CD14-positive monocyte (primary cell): ENCODE results near the gene FKBP11. TPM values are rescaled to one million over a fixed set of nuclear protein-coding genes. Genes with fewer than 3 reads are reported as not detected.

Source experiments
- DNase-seq, 3 donors: peaks; one replicate each; pipeline ENCODE4 v3.0.0-alpha.2; 2011 to 2022
- H2AFZ ChIP-seq: 2 replicates; pipeline ENCODE4 v1.6.0; 2012; ENCODE audit warnings: mild to moderate bottlenecking, low read depth, low read length, inconsistent platforms; ENCODE audit not compliant: insufficient read depth, poor library complexity, severe bottlenecking
- H3K27ac ChIP-seq, 2 donors: 1 replicate in 1 of 2; 2 replicates in 1 of 2; pipeline ENCODE4 v1.5.1; 2012 to 2013; ENCODE audit warnings: low read length in 2 of 2, control low read depth in 1 of 2, inconsistent platforms in 1 of 2, low read depth in 1 of 2, mild to moderate bottlenecking in 1 of 2
- H3K27me3 ChIP-seq, 2 donors: one replicate each; pipeline versions ENCODE4 v1.6.0 to v1.6.1; 2011 to 2013; ENCODE audit warnings: low read length in 2 of 2; ENCODE audit not compliant: control insufficient read depth in 2 of 2, insufficient read depth in 2 of 2
- H3K36me3 ChIP-seq, 2 donors: replicated peaks in 1 of 2; 1 replicate in 1 of 2; 2 replicates in 1 of 2; pipeline versions ENCODE4 v1.5.1 to v1.6.1; 2012 to 2013; ENCODE audit warnings: low read length in 2 of 2, control low read depth in 1 of 2, inconsistent platforms in 1 of 2, mild to moderate bottlenecking in 1 of 2; ENCODE audit not compliant: insufficient read depth in 2 of 2, control insufficient read depth in 1 of 2
- H3K4me1 ChIP-seq, 2 donors: 1 replicate in 1 of 2; 2 replicates in 1 of 2; pipeline versions ENCODE4 v1.5.1 to v1.6.1; 2012 to 2013; ENCODE audit warnings: low read length in 2 of 2, control low read depth in 1 of 2, inconsistent platforms in 1 of 2, mild to moderate bottlenecking in 1 of 2, moderate library complexity in 1 of 2; ENCODE audit not compliant: insufficient read depth in 2 of 2, control insufficient read depth in 1 of 2
- H3K4me2 ChIP-seq: replicated peaks from 2 replicates; pipeline ENCODE3; 2012; ENCODE audit warnings: low read length, moderate library complexity, mild to moderate bottlenecking; ENCODE audit not compliant: poor library complexity, severe bottlenecking; ENCODE audit errors: extremely low read depth
- H3K4me3 ChIP-seq, 3 experiments: fragments of 200-600 bp in 1 of 3; sonication (generic) in 1 of 3; replicated peaks in 1 of 3; 1 replicate in 2 of 3; 2 replicates in 1 of 3; pipeline ENCODE4 v1.5.1; 2011 to 2013; ENCODE audit warnings: low read length in 3 of 3, mild to moderate bottlenecking in 3 of 3, control low read depth in 2 of 3, low read depth in 2 of 3, inconsistent platforms in 1 of 3, moderate library complexity in 1 of 3
- H3K79me2 ChIP-seq: 2 replicates; pipeline ENCODE4 v1.6.0; 2012; ENCODE audit warnings: mild to moderate bottlenecking, control low read depth, inconsistent platforms, low read length, moderate library complexity; ENCODE audit not compliant: insufficient read depth
- H3K9ac ChIP-seq: 2 replicates; pipeline ENCODE4 v1.6.0; 2017; ENCODE audit warnings: low read length, mild to moderate bottlenecking; ENCODE audit not compliant: insufficient read depth, poor library complexity, severe bottlenecking
- H3K9me3 ChIP-seq, 2 donors: replicated peaks in 1 of 2; 1 replicate in 1 of 2; 2 replicates in 1 of 2; pipeline versions ENCODE4 v1.5.1 to v1.6.1; 2012 to 2013; ENCODE audit warnings: low read length in 2 of 2, control low read depth in 1 of 2; ENCODE audit not compliant: control insufficient read depth in 1 of 2, insufficient read depth in 1 of 2
- H4K20me1 ChIP-seq: 2 replicates; pipeline ENCODE4 v1.6.0; 2012; ENCODE audit warnings: mild to moderate bottlenecking, low read length, control low read depth, moderate library complexity; ENCODE audit not compliant: insufficient read depth
- H3K27ac Mint-ChIP-seq, 7 donors: one replicate each; pipeline ENCODE4 v1.8.0; 2020; ENCODE audit warnings: mild to moderate bottlenecking in 7 of 7, mixed read lengths in 7 of 7, moderate library complexity in 6 of 7, inconsistent platforms in 2 of 7
- H3K27me3 Mint-ChIP-seq, 3 donors: one replicate each; pipeline ENCODE4 v1.8.0; 2021 to 2022; ENCODE audit warnings: low read depth in 3 of 3, mild to moderate bottlenecking in 3 of 3, mixed read lengths in 3 of 3, moderate library complexity in 3 of 3, inconsistent platforms in 1 of 3
- H3K36me3 Mint-ChIP-seq, 2 donors: one replicate each; pipeline ENCODE4 v1.8.0; 2020; ENCODE audit warnings: mixed read lengths in 2 of 2, inconsistent platforms in 1 of 2, mild to moderate bottlenecking in 1 of 2
- H3K4me1 Mint-ChIP-seq: one replicate; pipeline ENCODE4 v1.8.0; 2020; ENCODE audit warnings: mild to moderate bottlenecking, mixed read lengths
- H3K4me3 Mint-ChIP-seq, 2 donors: one replicate each; pipeline ENCODE4 v1.8.0; 2020; ENCODE audit warnings: mild to moderate bottlenecking in 2 of 2, mixed read lengths in 2 of 2, moderate library complexity in 1 of 2
- H3K9me3 Mint-ChIP-seq, 7 donors: one replicate each; pipeline ENCODE4 v1.8.0; 2020 to 2022; ENCODE audit warnings: mixed read lengths in 7 of 7, mild to moderate bottlenecking in 6 of 7, moderate library complexity in 6 of 7, inconsistent platforms in 2 of 7
- WGBS: methylation state at CpG from one replicate; pipeline ENCODE4 v1.1.5; 2013; ENCODE audit warnings: missing lambda C conversion rate; ENCODE audit not compliant: insufficient coverage; 5-methylcytosine and 5-hydroxymethylcytosine counted together
- intact Hi-C, 2 donors: fragments of 100-400 bp; cut with micrococcal nuclease; formaldehyde crosslinking; loops; one replicate each; pipeline versions ENCODE4 v1.15.0 to v1.15.1; 2023
- polyA plus RNA-seq, 3 donors: library from polyadenylated mRNA; depleted of rRNA in 1 of 3; unstranded in 2 of 3; stranded (reverse) in 1 of 3; fragments of 300-500 nt in 2 of 3; fragments of >200 nt in 1 of 3; fragmentation: Illumina TruSeq in 2 of 3; gene quantifications; 1 replicate in 2 of 3; 2 replicates in 1 of 3; pipeline ENCODE4 v1.2.3, GENCODE V29; 2012 to 2021
- TF ChIP-seq, protein P1 (sequence below): fragments of 200-600 bp; IDR thresholded peaks from one replicate; pipeline ENCODE4 v1.8.0; 2022; ENCODE audit warnings: antibody characterized with exemption, mild to moderate bottlenecking

FKBP11 gene
- polyA plus RNA-seq, 3 donors = 1.5 to 15.2 (median 2.2) TPM

DNA sequence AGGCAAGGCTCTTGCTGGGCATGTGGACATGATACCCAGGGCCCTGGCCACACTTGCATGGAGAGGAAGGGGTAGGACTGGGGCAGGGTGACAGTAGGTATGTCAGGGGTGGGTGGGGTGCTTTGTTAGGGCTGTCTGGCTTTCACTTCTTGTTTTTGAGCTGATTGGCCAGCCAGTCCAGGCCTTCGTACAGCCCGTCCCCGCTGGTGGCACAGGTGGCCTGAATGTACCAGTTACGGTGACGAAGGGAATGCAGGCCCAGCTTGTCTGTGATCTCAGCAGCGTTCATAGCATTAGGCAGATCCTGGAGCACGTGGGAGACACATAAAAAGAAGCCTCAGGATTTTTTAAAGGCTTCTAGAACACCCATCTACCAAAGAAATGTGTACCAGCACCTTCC, 13.5 kb upstream of the FKBP11 start:
- H3K27me3 Mint-ChIP-seq = peaks cover 0 to 2% (median 0%) of the 10 kb centered on the region in 3 donors
- peaks cover 78 to 93% of the 10 kb centered on the region in 2 donors for H3K36me3 Mint-ChIP-seq
- DNase-seq = peak in 2 of 3 donors; percentile 32 to 46
- no peaks in the 10 kb centered on the region for H3K9me3 Mint-ChIP-seq
- Histone ChIP-seq H4K20me1 (peaks cover 95% of the 10 kb centered on the region), H3K9me3 (no peaks in the 10 kb centered on the region), H3K4me2 (no peak overlapping the region), H3K4me1 (peaks cover 29 to 30% of the 10 kb centered on the region in 2 donors), H3K4me3 (no peak overlapping the region), H3K27me3 (no peaks in the 10 kb centered on the region), H3K79me2 (peaks cover 17% of the 10 kb centered on the region), H3K9ac (no peak overlapping the region), H3K27ac (peak overlapping the region in 1 of 2 donors; percentile 40), H3K36me3 (peaks cover 44 to 91% of the 10 kb centered on the region in 2 donors), H2AFZ (no peak overlapping the region)
- TF ChIP-seq, protein P1, sequence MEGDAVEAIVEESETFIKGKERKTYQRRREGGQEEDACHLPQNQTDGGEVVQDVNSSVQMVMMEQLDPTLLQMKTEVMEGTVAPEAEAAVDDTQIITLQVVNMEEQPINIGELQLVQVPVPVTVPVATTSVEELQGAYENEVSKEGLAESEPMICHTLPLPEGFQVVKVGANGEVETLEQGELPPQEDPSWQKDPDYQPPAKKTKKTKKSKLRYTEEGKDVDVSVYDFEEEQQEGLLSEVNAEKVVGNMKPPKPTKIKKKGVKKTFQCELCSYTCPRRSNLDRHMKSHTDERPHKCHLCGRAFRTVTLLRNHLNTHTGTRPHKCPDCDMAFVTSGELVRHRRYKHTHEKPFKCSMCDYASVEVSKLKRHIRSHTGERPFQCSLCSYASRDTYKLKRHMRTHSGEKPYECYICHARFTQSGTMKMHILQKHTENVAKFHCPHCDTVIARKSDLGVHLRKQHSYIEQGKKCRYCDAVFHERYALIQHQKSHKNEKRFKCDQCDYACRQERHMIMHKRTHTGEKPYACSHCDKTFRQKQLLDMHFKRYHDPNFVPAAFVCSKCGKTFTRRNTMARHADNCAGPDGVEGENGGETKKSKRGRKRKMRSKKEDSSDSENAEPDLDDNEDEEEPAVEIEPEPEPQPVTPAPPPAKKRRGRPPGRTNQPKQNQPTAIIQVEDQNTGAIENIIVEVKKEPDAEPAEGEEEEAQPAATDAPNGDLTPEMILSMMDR = no peak
- H3K4me1 Mint-ChIP-seq = peaks cover 34% of the 10 kb centered on the region
- peak overlapping the region; percentile 15 to 90 (median 70) for H3K27ac Mint-ChIP-seq
- H3K4me3 Mint-ChIP-seq = no peak overlapping the region
- intact Hi-C loops = no loop called here
- 48% methylated on average over 7 of the region's 7 CpGs for WGBS

DNA sequence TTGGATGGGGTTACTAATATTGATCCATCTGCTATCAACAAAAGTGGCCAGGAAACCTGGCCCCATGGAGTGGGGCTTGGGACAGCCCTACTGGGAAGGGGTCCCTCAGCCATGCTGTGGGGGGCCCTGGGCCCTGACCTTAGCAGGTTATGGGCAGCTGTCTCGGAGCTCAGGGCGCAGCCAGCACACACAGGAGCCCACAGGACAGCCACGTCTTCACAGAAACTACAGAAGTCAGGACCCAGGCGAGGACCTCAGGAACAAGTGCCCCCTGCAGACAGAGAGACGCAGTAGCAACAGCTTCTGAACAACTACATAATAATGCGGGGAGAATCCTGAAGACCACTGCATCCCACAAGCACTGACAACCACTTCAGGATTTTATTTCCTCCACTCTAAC, 11.9 kb upstream of the FKBP11 start:
- 93% methylated on average over 5 of the region's 6 CpGs for WGBS
- H3K27ac Mint-ChIP-seq = peak overlapping the region in 2 of 7 donors; percentile 21 to 32

More for the DNA sequence above, 11.9 kb upstream of the FKBP11 start:
- Histone ChIP-seq H3K4me1 (peaks cover 29 to 30% of the 10 kb centered on the region in 2 donors), H3K79me2 (peaks cover 2% of the 10 kb centered on the region), H3K4me2 (no peak overlapping the region), H3K9me3 (no peaks in the 10 kb centered on the region), H4K20me1 (peaks cover 88% of the 10 kb centered on the region), H3K4me3 (no peak overlapping the region), H3K27me3 (no peaks in the 10 kb centered on the region), H3K27ac (no peak overlapping the region), H3K9ac (no peak overlapping the region), H2AFZ (no peak overlapping the region), H3K36me3 (peaks cover 57 to 92% of the 10 kb centered on the region in 2 donors)
- Mint-ChIP-seq H3K4me1 (peaks cover 33% of the 10 kb centered on the region), H3K4me3 (no peak overlapping the region), H3K27me3 (peaks cover 0 to 2% (median 0%) of the 10 kb centered on the region in 3 donors), H3K9me3 (no peaks in the 10 kb centered on the region), H3K36me3 (peaks cover 85 to 96% of the 10 kb centered on the region in 2 donors)
- intact Hi-C loops = no loop called here
- TF ChIP-seq, protein P1 = no peak
- DNase-seq = no peak
